ENCODE results near the gene UQCRC2. TPM values are rescaled to one million over a fixed set of nuclear protein-coding genes. Genes with fewer than 3 reads are reported as not detected.

The UQCRC2 gene
- total and polyA plus RNA-seq, 7 donors, result 288 to 716 (median 434) TPM

DNA sequence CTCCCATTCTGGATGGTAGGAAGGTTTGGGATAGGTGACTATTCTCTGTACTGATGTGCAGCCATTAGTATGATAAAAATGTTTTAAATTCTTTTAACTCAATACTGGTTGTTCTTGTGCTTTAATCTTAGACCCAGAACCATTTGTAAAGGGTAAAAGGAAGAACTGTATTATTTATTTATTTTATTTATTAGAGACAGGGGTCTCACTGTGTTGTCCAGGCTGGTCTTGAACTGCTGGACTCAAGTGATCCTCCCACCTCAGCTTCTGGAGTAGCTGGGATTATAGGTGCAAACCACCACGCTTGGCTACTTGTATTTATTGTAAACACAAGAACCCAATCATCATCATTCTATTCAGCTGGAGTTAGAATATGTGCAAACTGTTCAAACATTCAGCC, 52.6 kb downstream of the UQCRC2 start:
- peaks cover 30% of the 10 kb centered on the region for H3K4me1 ChIP-seq
- no peak overlapping the region for H3K4me3 ChIP-seq
- intact Hi-C loops (cut with DNase I), result loop anchor here (2.0 to 5.0 kb wide), 2 partner anchors 67 to 292 kb away; partner anchors contain the start of gene POLR3E (in 1 of the 2)
- H3K36me3 ChIP-seq (ENCODE audit: insufficient read depth in 1 of 2, low read depth in 1 of 2), result no peaks in the 10 kb centered on the region
- DNase-seq (no peak), ATAC-seq (no peak)
- no peaks in the 10 kb centered on the region for H3K27me3 ChIP-seq (ENCODE audit: insufficient read depth in 3 of 3, low read length in 2 of 3)
- H3K27ac ChIP-seq, result no peak overlapping the region
- TF ChIP-seq, protein P1, sequence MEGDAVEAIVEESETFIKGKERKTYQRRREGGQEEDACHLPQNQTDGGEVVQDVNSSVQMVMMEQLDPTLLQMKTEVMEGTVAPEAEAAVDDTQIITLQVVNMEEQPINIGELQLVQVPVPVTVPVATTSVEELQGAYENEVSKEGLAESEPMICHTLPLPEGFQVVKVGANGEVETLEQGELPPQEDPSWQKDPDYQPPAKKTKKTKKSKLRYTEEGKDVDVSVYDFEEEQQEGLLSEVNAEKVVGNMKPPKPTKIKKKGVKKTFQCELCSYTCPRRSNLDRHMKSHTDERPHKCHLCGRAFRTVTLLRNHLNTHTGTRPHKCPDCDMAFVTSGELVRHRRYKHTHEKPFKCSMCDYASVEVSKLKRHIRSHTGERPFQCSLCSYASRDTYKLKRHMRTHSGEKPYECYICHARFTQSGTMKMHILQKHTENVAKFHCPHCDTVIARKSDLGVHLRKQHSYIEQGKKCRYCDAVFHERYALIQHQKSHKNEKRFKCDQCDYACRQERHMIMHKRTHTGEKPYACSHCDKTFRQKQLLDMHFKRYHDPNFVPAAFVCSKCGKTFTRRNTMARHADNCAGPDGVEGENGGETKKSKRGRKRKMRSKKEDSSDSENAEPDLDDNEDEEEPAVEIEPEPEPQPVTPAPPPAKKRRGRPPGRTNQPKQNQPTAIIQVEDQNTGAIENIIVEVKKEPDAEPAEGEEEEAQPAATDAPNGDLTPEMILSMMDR (IDR thresholded peaks at IDR 0.05), result no peak
- no peaks in the 10 kb centered on the region for H3K9me3 ChIP-seq
- WGBS, 3 donors, result 89 to 100% (median 92%) methylated on average over 1 of the region's 1 CpG

DNA sequence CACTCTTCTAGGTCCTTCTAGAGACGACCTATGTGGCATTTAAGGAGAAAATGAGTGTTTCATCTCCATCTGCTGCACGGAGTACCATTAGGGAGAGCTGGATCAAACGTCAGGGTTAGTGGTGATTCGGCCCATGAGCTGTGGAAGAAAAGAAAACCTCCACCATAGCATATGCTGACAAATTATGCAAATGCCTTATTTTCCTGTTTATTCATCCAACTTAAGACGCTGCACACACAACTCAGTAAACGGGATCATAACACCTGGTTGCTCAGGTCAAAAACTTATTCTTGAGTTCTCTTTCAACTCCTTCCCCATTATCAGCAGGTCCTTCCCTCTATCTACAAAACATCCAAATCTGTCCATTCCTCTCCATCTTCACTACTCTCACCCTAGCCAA, 53.5 kb downstream of the UQCRC2 start:
- intact Hi-C loops (cut with DNase I), result loop anchor here (2.0 to 5.0 kb wide), 2 partner anchors 66 to 291 kb away; partner anchors contain the start of gene POLR3E (in 1 of the 2)
- DNase-seq (no peak), ATAC-seq (no peak)
- TF ChIP-seq, protein P1 (IDR thresholded peaks at IDR 0.05), result no peak
- Histone ChIP-seq H3K4me1 (peaks cover 35% of the 10 kb centered on the region), H3K9me3 (no peaks in the 10 kb centered on the region), H3K36me3 (ENCODE audit: insufficient read depth in 1 of 2, low read depth in 1 of 2) (no peaks in the 10 kb centered on the region), H3K27ac (peak overlapping the region; percentile 95), H3K27me3 (ENCODE audit: insufficient read depth in 3 of 3, low read length in 2 of 3) (no peaks in the 10 kb centered on the region), H3K4me3 (peak overlapping the region; percentile 99)
- WGBS, 3 donors, result 56 to 63% (median 57%) methylated on average over 6 of the region's 6 CpGs

DNA sequence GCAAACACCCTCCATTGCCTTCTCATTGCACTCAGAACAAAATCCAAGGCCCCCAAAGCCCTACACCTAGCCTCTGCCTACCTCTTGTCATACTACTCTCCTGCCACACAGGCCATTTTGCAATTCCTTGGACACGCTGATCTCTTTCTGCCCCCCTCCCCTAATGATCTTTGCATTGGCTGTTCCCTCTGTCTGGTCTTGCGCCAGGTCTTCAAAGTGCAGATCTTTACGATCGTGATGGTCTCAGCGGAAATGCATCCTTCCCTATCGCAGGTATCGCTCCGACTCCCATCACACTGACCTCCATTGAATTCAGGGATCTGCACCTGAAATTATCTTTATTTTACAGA, 54.0 kb downstream of the UQCRC2 start:
- 9 to 11% (median 10%) methylated on average over 8 of the region's 8 CpGs for WGBS, 3 donors
- ATAC-seq, result peak in 2 of 4 donors; percentile 17 to 31
- TF ChIP-seq, protein P1 (IDR thresholded peaks at IDR 0.05), result no peak
- no peaks in the 10 kb centered on the region for H3K27me3 ChIP-seq (ENCODE audit: insufficient read depth in 3 of 3, low read length in 2 of 3)
- H3K36me3 ChIP-seq (ENCODE audit: insufficient read depth in 1 of 2, low read depth in 1 of 2), result no peaks in the 10 kb centered on the region
- no peak for DNase-seq
- H3K9me3 ChIP-seq, result no peaks in the 10 kb centered on the region
- H3K4me1 ChIP-seq, result peaks cover 35% of the 10 kb centered on the region
- intact Hi-C loops (cut with DNase I), result loop anchor here (2.0 to 5.0 kb wide), 2 partner anchors 66 to 290 kb away; partner anchors contain the start of gene POLR3E (in 1 of the 2)
- H3K4me3 ChIP-seq, result peak overlapping the region; percentile 99
- peak overlapping the region; percentile 95 for H3K27ac ChIP-seq

DNA sequence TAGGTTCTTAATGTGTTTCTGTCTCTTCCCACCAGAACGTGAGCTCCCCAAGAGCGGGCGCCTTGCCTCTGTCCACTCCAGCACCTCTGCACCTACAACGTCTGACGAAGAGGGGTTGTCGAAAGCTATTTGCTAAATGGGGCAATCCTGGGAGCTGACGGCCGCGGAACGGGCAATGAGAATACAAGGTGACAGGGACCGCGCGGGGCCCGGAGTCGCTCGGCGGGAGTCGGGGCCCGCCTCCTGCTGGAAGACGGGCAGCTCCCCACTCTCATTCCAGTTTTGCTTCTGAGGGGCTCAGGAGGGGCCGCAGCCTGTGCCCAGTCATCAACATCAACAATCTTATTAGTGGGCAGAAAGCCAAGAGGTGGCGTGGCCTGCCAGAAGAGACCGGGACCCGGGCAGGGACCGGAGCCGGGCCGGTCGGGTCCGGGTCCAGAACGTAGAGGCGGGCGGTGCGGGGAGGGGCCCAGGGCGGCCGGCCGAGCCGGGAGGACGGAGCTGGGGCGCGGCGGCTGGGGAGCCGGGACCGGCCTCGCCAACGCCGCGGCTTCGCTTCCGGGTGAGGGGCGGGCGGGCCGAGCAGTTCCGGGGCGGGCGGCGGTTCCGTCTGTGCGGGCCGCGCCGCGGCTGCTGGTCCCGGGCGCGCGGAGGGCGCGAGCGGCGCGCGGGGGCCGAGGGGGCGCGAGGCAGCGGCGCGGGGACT, 54.5 kb downstream of the UQCRC2 start, which contains the start of gene MOSMO:
TSS of gene MOSMO (plus strand) at position 603 of the 706 bp plus-strand sequence. CDS start 191 bp downstream, outside the sequence.
- Histone ChIP-seq H3K36me3 (ENCODE audit: insufficient read depth in 1 of 2, low read depth in 1 of 2) (no peaks in the 10 kb centered on the region), H3K27me3 (ENCODE audit: insufficient read depth in 3 of 3, low read length in 2 of 3) (no peaks in the 10 kb centered on the region), H3K4me1 (peaks cover 35% of the 10 kb centered on the region), H3K4me3 (peak within 1 kb of the TSS; percentile 99), H3K9me3 (no peaks in the 10 kb centered on the region), H3K27ac (peak within 1 kb of the TSS; percentile 95)
- TF ChIP-seq, protein P1 (IDR thresholded peaks at IDR 0.05), result no peak
- intact Hi-C loops (cut with DNase I), result loop anchor here (2.0 to 5.0 kb wide), 2 partner anchors 65 to 290 kb away; partner anchors contain the start of gene POLR3E (in 1 of the 2)
- 0 to 1% (median 0%) methylated on average over 32 to 78 of the region's 78 CpGs for WGBS, 3 donors
- ATAC-seq (peak; percentile 89 to 94 (median 92)), DNase-seq (peak; percentile 82 to 86)

All from psoas muscle (tissue), 8 donors.